Measurements from ENCODE around the gene KLHDC4. TPM values are rescaled to one million over a fixed set of nuclear protein-coding genes. Genes with fewer than 3 reads are reported as not detected.
"Not testable (repeated sequence)": the region's sequence is repeated elsewhere in the genome, so short reads cannot be mapped to it uniquely, and the experiment has no call there.

KLHDC4 gene
- total RNA-seq, 6 experiments from 2014 or later: 11.6 to 22.7 (median 14.4) TPM

- peak; percentile 71 to 90 (median 88) for DNase-seq
- no peaks in the 10 kb centered on the region for H3K9me3 ChIP-seq
- no peaks in the 10 kb centered on the region for H3K27me3 ChIP-seq
- intact Hi-C loops (cut with DNase I): loop anchor here in 1 of 2 donors (10.0 kb wide), 1 partner anchor 45 kb away; no protein-coding TSS in a partner anchor
- peaks cover 0 to 44% (median 17%) of the 10 kb centered on the region in 4 donors for H3K4me1 ChIP-seq
- peak overlapping the region; percentile 89 to 98 (median 92) for H3K27ac ChIP-seq
- H3K36me3 ChIP-seq: no peaks in the 10 kb centered on the region
- 21% methylated on average over 6 of the region's 20 CpGs for WGBS (ENCODE audit: insufficient coverage, low coverage, low lambda C conversion rate, missing lambda C conversion rate)
- peak; percentile 60 to 75 (median 64) for ATAC-seq
- peak overlapping the region in 2 of 3 donors; percentile 15 to 23 for H3K4me3 ChIP-seq
- TF ChIP-seq POLR2A (IDR thresholded peaks at IDR 0.05): peak; percentile 60
- TF ChIP-seq CTCF (IDR thresholded peaks at IDR 0.05): no peak
Measured at GRCh38 chr16:87789437-87790291, 23.9 kb upstream of the KLHDC4 start.

DNA sequence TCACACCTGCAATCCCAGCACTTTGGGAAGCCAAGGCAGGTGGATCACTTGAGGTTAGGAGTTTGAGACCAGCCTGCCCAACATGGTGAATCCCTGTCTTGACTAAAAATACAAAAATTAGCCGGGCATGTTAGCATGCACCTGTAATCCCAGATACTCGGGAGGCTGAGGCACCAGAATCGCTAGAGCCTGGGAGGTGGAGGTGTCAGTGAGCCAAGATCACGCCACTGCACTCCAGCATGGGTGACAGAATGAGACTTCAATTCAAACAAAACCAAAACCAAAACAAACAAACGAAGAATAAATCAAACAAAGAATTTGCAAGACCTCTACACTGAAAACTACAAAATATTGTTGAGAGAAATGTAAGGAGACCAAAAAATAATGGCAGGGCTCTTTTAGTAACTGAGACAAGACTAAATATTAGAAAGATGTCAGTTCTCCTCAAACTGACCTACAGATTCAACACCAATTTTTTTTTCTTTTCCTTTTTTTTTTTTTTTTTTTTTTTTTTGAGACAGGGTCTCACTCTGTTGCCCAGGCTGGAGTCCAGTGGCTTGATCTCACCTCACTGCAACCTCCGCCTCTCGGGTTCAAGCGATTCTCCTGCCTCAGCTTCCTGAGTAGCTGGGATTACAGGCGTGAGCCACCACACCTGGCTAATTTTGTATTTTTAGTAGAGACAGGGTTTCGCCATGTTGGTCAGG, 23.1 kb upstream of the KLHDC4 start:
- not testable (repeated sequence) for H3K9me3 ChIP-seq, H3K36me3 ChIP-seq, H3K27me3 ChIP-seq
- Histone ChIP-seq H3K4me1 (peaks cover 0 to 38% (median 15%) of the 10 kb centered on the region in 4 donors), H3K4me3 (peak overlapping the region in 2 of 3 donors; percentile 15 to 23), H3K27ac (peak overlapping the region; percentile 89 to 98 (median 92))
- ATAC-seq: peak; percentile 40 to 44 (median 42)
- WGBS (ENCODE audit: insufficient coverage, low coverage, low lambda C conversion rate, missing lambda C conversion rate): 37% methylated on average over 7 of the region's 10 CpGs
- DNase-seq: peak; percentile 63 to 81 (median 81)
- intact Hi-C loops (cut with DNase I): loop anchor here in 1 of 2 donors (10.0 kb wide), 1 partner anchor 46 kb away; no protein-coding TSS in a partner anchor

GRCh38 chr16:87787451-87788091, 21.8 kb upstream of the KLHDC4 start:
- not testable (repeated sequence) for ATAC-seq, H3K27me3 ChIP-seq, H3K36me3 ChIP-seq, DNase-seq, H3K9me3 ChIP-seq, H3K4me3 ChIP-seq
- intact Hi-C loops (cut with DNase I): loop anchor here in 1 of 2 donors (10.0 kb wide), 1 partner anchor 47 kb away; no protein-coding TSS in a partner anchor
- peaks cover 0 to 38% (median 15%) of the 10 kb centered on the region in 4 donors for H3K4me1 ChIP-seq
- peak overlapping the region in 2 of 3 donors; percentile 92 to 98 for H3K27ac ChIP-seq
- 100% methylated on average over 1 of the region's 2 CpGs for WGBS (ENCODE audit: insufficient coverage, low coverage, low lambda C conversion rate, missing lambda C conversion rate)

- TF ChIP-seq POLR2A (IDR thresholded peaks at IDR 0.05) (no peak), CTCF (IDR thresholded peaks at IDR 0.05) (no peak)
- 31% methylated on average over 6 of the region's 10 CpGs for WGBS (ENCODE audit: insufficient coverage, low coverage, low lambda C conversion rate, missing lambda C conversion rate)
- Histone ChIP-seq H3K9me3 (no peaks in the 10 kb centered on the region), H3K27ac (no peak overlapping the region), H3K4me3 (no peak overlapping the region), H3K27me3 (no peaks in the 10 kb centered on the region), H3K4me1 (peaks cover 0 to 23% (median 8%) of the 10 kb centered on the region in 4 donors), H3K36me3 (no peaks in the 10 kb centered on the region)
- ATAC-seq (peak; percentile 10 to 62 (median 44)), DNase-seq (peak in 2 of 3 donors; percentile 53 to 61)
- intact Hi-C loops (cut with DNase I): loop anchor here in 1 of 2 donors (10.0 kb wide), 1 partner anchor 50 kb away; no protein-coding TSS in a partner anchor
Measured at GRCh38 chr16:87784812-87785211, 19.0 kb upstream of the KLHDC4 start.

DNA sequence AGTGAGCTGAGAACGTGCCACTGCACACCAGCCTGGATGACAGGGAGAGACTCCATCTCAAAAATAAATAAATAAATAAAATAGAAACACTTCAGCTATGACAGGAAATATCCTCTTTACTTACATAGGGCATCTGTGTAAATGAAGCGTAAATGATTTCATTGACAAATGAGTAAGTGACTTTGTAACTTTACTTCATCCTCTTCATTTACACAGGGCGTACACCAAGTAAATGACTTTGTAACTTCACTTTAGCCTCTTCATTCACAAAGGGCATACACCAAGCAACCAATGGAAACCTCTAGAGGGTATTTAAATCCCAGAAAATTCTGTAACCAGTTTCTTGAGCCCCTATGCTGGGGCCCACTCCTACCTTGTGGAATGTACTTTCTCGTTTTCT, 16.2 kb upstream of the KLHDC4 start:
- no peak for TF ChIP-seq CTCF (IDR thresholded peaks at IDR 0.05)
- TF ChIP-seq POLR2A (IDR thresholded peaks at IDR 0.05): no peak
- H3K9me3 ChIP-seq: no peaks in the 10 kb centered on the region
- WGBS (ENCODE audit: insufficient coverage, low coverage, low lambda C conversion rate, missing lambda C conversion rate): 90% methylated on average over 4 of the region's 4 CpGs
- peaks cover 0 to 20% (median 4%) of the 10 kb centered on the region in 4 donors for H3K4me1 ChIP-seq
- H3K27me3 ChIP-seq: no peaks in the 10 kb centered on the region
- no peak for DNase-seq
- no peak for ATAC-seq
- H3K27ac ChIP-seq: no peak overlapping the region
- H3K36me3 ChIP-seq: no peaks in the 10 kb centered on the region
- no peak overlapping the region for H3K4me3 ChIP-seq
- intact Hi-C loops (cut with DNase I): loop anchor here in 1 of 2 donors (10.0 kb wide), 1 partner anchor 53 kb away; no protein-coding TSS in a partner anchor
